ENCODE measurements around the gene PRLR. TPM values are rescaled to one million over a fixed set of nuclear protein-coding genes. Genes with fewer than 3 reads are reported as not detected.

The PRLR gene
- total RNA-seq, 1 experiment from 2014 or later: 2.5 TPM

- Histone ChIP-seq H3K27ac (ENCODE audit: insufficient read length, low read depth, low read length) (no peak overlapping the region), H3K18ac (ENCODE audit: insufficient read length, low read depth, low read length) (no peak overlapping the region), H4K20me1 (ENCODE audit: control insufficient read depth, insufficient read depth, insufficient read length) (no peaks in the 10 kb centered on the region), H2BK120ac (ENCODE audit: low read depth, low read length, poor library complexity, severe bottlenecking) (no peak overlapping the region), H3K79me1 (ENCODE audit: insufficient read depth, low read depth, low read length, poor library complexity, severe bottlenecking) (no peaks in the 10 kb centered on the region), H2AFZ (ENCODE audit: low read length) (no peak overlapping the region), H2BK20ac (ENCODE audit: low read depth, low read length, poor library complexity, severe bottlenecking) (no peak overlapping the region), H2BK12ac (ENCODE audit: insufficient read length, low read depth, low read length) (no peak overlapping the region), H2BK5ac (ENCODE audit: insufficient read length, low read length) (no peak overlapping the region), H3K79me2 (ENCODE audit: insufficient read depth, low read length) (no peaks in the 10 kb centered on the region), H3K56ac (ENCODE audit: insufficient read length, low read depth, low read length) (no peak overlapping the region), H4K5ac (ENCODE audit: insufficient read length, low read depth, low read length) (no peak overlapping the region), H3K9ac (ENCODE audit: extremely low read depth, insufficient read length, low read length) (no peak overlapping the region), H2AK5ac (ENCODE audit: insufficient read length, low read length) (no peak overlapping the region), H3K4me2 (ENCODE audit: insufficient read depth, insufficient read length, low read length) (no peak overlapping the region), H3K4me1 (ENCODE audit: insufficient read depth, low read length) (no peaks in the 10 kb centered on the region), H3K27me3 (ENCODE audit: insufficient read depth, low read length) (no peaks in the 10 kb centered on the region), H3K9me3 (ENCODE audit: control insufficient read depth, low read depth, low read length) (no peaks in the 10 kb centered on the region), H3K4ac (ENCODE audit: low read depth, low read length) (no peak overlapping the region), H3K14ac (ENCODE audit: insufficient read depth, low read length) (no peak overlapping the region), H3T11ph (ENCODE audit: low read length) (no peak overlapping the region), H4K8ac (replicated peaks; ENCODE audit: insufficient read length, low read depth, low read length) (no peak overlapping the region), H3K23ac (ENCODE audit: insufficient read length, low read depth, low read length) (no peak overlapping the region), H4K91ac (ENCODE audit: insufficient read length, low read depth, low read length) (no peak overlapping the region), H3K23me2 (ENCODE audit: insufficient read length, low read depth, low read length, poor library complexity, severe bottlenecking) (no peaks in the 10 kb centered on the region), H2BK15ac (ENCODE audit: low read depth, low read length) (no peak overlapping the region)
- Mint-ChIP-seq H3K36me3 (ENCODE audit: insufficient read depth in 1 of 3, low read depth in 3 of 3) (no peaks in the 10 kb centered on the region; a peak in 1 of 7 replicates), H3K4me1 (no peaks in the 10 kb centered on the region; a peak in 1 of 4 replicates), H3K9me3 (no peaks in the 10 kb centered on the region; a peak in 1 of 5 replicates), H3K27me3 (ENCODE audit: low read depth) (peaks cover 2% of the 10 kb centered on the region), H3K4me3 (no peak overlapping the region), H3K27ac (no peak overlapping the region)
- no peak for DNase-seq
- TF ChIP-seq CTCF (conservative IDR thresholded peaks at IDR 0.05): no peak
- WGBS (ENCODE audit: extremely low coverage, insufficient read length, low lambda C conversion rate): no CpG with 5 or more reads among the region's 4 CpGs
Measured at GRCh38 chr5:35015063-35015462, 215.2 kb downstream of the PRLR start.
